ENCODE results near the gene HHAT.

The HHAT gene

DNA sequence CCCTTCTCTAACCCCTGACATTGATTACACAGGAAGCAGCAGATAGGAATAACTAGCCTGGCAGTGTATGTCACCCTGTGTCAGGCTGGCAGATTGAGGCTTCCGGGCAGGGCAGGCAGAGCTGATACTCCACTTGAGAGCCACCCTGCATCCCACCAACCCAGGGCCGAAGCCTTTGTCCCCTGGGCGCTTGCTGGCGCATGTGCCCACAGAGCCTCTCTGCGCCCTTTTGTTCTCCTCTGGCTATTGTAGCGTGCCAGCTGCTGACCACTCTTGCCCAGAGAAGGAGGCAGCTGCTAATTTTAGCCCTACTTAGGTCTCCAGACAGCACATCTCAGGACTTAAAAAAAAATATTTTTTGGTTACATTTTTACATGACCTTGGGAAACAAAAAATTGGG is 304.9 kb downstream of the HHAT start:
- ATAC-seq (ENCODE audit: insufficient read depth, low read depth): no peak

DNA sequence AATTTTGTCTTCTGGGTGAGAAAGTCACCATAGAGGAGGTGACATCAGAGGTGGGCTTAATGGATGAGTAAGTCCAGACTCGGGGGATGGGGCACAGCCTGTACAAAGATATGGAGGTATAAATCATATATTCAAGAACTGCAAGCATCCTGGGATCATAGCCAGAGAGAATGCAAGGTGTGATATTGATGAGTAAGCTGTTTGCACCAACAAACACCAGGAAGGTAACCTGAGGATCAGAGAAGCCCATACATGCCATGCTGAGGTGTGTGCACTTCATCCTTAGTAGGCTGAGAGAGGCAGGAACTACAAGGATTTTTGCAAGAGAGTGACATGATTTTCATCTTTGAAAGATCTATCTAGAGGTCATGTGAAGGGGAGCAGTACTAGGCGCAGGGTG is 306.4 kb downstream of the HHAT start:
- no peak overlapping the region for H2AFZ ChIP-seq (ENCODE audit: low read depth, low read length)
- no peaks in the 10 kb centered on the region for H3K36me3 ChIP-seq (ENCODE audit: insufficient read depth, low read length)
- no peak overlapping the region for H3K9ac ChIP-seq (ENCODE audit: low read depth, low read length)
- TF ChIP-seq EZH2 (IDR thresholded peaks at IDR 0.05; ENCODE audit: borderline replicate concordance, low read depth, low read length, severe bottlenecking): no peak
- TF ChIP-seq, protein P1, sequence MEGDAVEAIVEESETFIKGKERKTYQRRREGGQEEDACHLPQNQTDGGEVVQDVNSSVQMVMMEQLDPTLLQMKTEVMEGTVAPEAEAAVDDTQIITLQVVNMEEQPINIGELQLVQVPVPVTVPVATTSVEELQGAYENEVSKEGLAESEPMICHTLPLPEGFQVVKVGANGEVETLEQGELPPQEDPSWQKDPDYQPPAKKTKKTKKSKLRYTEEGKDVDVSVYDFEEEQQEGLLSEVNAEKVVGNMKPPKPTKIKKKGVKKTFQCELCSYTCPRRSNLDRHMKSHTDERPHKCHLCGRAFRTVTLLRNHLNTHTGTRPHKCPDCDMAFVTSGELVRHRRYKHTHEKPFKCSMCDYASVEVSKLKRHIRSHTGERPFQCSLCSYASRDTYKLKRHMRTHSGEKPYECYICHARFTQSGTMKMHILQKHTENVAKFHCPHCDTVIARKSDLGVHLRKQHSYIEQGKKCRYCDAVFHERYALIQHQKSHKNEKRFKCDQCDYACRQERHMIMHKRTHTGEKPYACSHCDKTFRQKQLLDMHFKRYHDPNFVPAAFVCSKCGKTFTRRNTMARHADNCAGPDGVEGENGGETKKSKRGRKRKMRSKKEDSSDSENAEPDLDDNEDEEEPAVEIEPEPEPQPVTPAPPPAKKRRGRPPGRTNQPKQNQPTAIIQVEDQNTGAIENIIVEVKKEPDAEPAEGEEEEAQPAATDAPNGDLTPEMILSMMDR (IDR thresholded peaks at IDR 0.05; ENCODE audit: borderline replicate concordance, extremely low read depth, low read length, poor library complexity, severe bottlenecking): no peak
- no peak overlapping the region for H3K4me3 ChIP-seq (ENCODE audit: low read depth in 1 of 2, low read length in 2 of 2)
- DNase-seq: no peak
- no peak overlapping the region for H3K27ac ChIP-seq (ENCODE audit: low read length)
- H3K4me2 ChIP-seq (ENCODE audit: insufficient read depth, low read length): no peak overlapping the region
- no peak for ATAC-seq (ENCODE audit: insufficient read depth, low read depth)
- H3K79me2 ChIP-seq (ENCODE audit: insufficient read depth, low read length): no peaks in the 10 kb centered on the region
- H3K27me3 ChIP-seq (ENCODE audit: insufficient read depth, low read length, poor library complexity): no peaks in the 10 kb centered on the region
- H4K20me1 ChIP-seq (ENCODE audit: insufficient read depth, low read length): no peaks in the 10 kb centered on the region
- no peaks in the 10 kb centered on the region for H3K9me3 ChIP-seq (ENCODE audit: insufficient read depth, low read length, severe bottlenecking)
- no peaks in the 10 kb centered on the region for H3K4me1 ChIP-seq (ENCODE audit: insufficient read depth, low read length)

More for the DNA sequence above, 304.9 kb downstream of the HHAT start:
- no peaks in the 10 kb centered on the region for H3K9me3 ChIP-seq (ENCODE audit: insufficient read depth, low read length, severe bottlenecking)
- H3K79me2 ChIP-seq (ENCODE audit: insufficient read depth, low read length): no peaks in the 10 kb centered on the region
- H2AFZ ChIP-seq (ENCODE audit: low read depth, low read length): no peak overlapping the region
- TF ChIP-seq, protein P1 (IDR thresholded peaks at IDR 0.05; ENCODE audit: borderline replicate concordance, extremely low read depth, low read length, poor library complexity, severe bottlenecking): no peak
- TF ChIP-seq EZH2 (IDR thresholded peaks at IDR 0.05; ENCODE audit: borderline replicate concordance, low read depth, low read length, severe bottlenecking): no peak
- no peak for DNase-seq
- no peaks in the 10 kb centered on the region for H3K4me1 ChIP-seq (ENCODE audit: insufficient read depth, low read length)
- H3K36me3 ChIP-seq (ENCODE audit: insufficient read depth, low read length): no peaks in the 10 kb centered on the region
- H3K27ac ChIP-seq (ENCODE audit: low read length): no peak overlapping the region
- no peak overlapping the region for H3K9ac ChIP-seq (ENCODE audit: low read depth, low read length)
- H3K4me3 ChIP-seq (ENCODE audit: low read depth in 1 of 2, low read length in 2 of 2): no peak overlapping the region
- no peaks in the 10 kb centered on the region for H3K27me3 ChIP-seq (ENCODE audit: insufficient read depth, low read length, poor library complexity)
- no peaks in the 10 kb centered on the region for H4K20me1 ChIP-seq (ENCODE audit: insufficient read depth, low read length)
- H3K4me2 ChIP-seq (ENCODE audit: insufficient read depth, low read length): no peak overlapping the region

DNA sequence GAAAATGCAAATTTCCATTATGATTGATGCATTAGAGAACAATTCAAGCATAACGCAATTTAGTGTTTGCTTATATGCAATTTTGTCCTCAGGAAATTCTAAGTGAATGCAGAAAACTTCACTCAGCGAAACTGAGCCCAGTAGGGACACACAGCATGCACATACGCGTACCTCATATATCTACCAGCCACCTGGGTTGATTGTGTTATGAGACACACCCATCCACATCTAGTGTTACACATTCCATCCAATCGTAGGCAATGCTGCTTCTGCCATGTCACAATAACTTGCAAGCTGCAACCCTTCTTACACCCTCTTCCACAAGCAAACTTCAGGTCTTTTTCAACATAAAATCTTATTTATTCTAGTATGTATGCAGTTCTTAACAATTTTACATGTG is 312.9 kb downstream of the HHAT start:
- Histone ChIP-seq H3K27me3 (ENCODE audit: insufficient read depth, low read length, poor library complexity) (no peaks in the 10 kb centered on the region), H3K4me1 (ENCODE audit: insufficient read depth, low read length) (no peaks in the 10 kb centered on the region), H3K79me2 (ENCODE audit: insufficient read depth, low read length) (no peaks in the 10 kb centered on the region), H3K36me3 (ENCODE audit: insufficient read depth, low read length) (no peaks in the 10 kb centered on the region), H2AFZ (ENCODE audit: low read depth, low read length) (no peak overlapping the region), H3K4me2 (ENCODE audit: insufficient read depth, low read length) (no peak overlapping the region), H3K9ac (ENCODE audit: low read depth, low read length) (no peak overlapping the region), H3K4me3 (ENCODE audit: low read depth in 1 of 2, low read length in 2 of 2) (no peak overlapping the region), H3K9me3 (ENCODE audit: insufficient read depth, low read length, severe bottlenecking) (no peaks in the 10 kb centered on the region), H4K20me1 (ENCODE audit: insufficient read depth, low read length) (no peaks in the 10 kb centered on the region), H3K27ac (ENCODE audit: low read length) (no peak overlapping the region)
- TF ChIP-seq, protein P1 (IDR thresholded peaks at IDR 0.05; ENCODE audit: borderline replicate concordance, extremely low read depth, low read length, poor library complexity, severe bottlenecking): no peak
- TF ChIP-seq EZH2 (IDR thresholded peaks at IDR 0.05; ENCODE audit: borderline replicate concordance, low read depth, low read length, severe bottlenecking): no peak
- ATAC-seq (ENCODE audit: insufficient read depth, low read depth) (no peak), DNase-seq (no peak)
